ENCODE data around the gene SEC14L1.
"Not testable (repeated sequence)": the region's sequence is repeated elsewhere in the genome, so short reads cannot be mapped to it uniquely, and the experiment has no call there.

The SEC14L1 gene

DNA sequence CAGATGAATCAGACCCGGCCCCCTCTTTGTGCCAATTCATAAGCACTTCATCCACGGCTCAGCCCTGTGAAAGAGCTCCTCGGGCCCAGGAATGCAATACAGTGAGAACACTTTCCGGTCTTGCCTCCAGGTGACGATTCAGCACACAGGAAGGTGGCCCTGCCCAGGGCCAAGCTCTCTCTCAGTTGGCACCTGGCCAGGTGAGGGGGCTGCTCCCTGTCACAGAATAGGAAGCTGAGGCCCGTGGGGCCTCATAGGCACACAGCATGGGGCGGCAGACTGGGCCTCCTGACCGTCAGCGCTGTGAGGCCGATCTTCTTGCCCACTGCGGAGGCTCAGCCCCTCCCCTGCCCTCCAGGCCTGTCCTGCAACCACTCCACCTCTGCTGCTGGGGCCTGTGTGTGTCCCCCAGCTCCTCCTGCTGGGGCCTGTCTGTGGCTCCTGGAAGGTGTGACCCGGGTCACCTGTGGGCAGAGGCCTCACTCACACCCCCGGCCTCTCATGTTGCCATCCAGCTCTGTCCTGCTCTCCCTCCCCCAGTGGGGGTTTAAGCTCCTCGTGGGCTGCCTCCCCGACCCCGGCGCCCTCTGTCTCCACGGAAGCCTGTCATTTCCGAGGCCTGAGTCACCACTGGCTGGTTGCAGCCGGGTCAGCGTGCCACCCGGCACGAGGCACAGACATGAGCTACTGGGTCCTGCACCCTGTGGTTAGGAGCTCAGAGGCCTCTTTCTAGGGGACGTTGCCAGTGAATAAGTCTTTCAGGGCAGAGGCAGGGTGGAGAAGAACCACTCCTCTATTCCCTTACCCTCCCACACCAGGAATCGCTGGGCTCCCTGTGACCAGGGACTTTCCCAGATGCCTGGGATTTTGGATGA is 114.4 kb downstream of the SEC14L1 start:
- Histone ChIP-seq H3K36me3 (no peaks in the 10 kb centered on the region), H3K27me3 (ENCODE audit: insufficient read depth, low read depth, severe bottlenecking) (no peaks in the 10 kb centered on the region), H3K4me3 (ENCODE audit: low read depth, low read length) (no peak overlapping the region), H3K27ac (peak overlapping the region; percentile 33), H3K9me3 (ENCODE audit: severe bottlenecking) (peaks cover 6% of the 10 kb centered on the region)
- TF ChIP-seq, protein P1, sequence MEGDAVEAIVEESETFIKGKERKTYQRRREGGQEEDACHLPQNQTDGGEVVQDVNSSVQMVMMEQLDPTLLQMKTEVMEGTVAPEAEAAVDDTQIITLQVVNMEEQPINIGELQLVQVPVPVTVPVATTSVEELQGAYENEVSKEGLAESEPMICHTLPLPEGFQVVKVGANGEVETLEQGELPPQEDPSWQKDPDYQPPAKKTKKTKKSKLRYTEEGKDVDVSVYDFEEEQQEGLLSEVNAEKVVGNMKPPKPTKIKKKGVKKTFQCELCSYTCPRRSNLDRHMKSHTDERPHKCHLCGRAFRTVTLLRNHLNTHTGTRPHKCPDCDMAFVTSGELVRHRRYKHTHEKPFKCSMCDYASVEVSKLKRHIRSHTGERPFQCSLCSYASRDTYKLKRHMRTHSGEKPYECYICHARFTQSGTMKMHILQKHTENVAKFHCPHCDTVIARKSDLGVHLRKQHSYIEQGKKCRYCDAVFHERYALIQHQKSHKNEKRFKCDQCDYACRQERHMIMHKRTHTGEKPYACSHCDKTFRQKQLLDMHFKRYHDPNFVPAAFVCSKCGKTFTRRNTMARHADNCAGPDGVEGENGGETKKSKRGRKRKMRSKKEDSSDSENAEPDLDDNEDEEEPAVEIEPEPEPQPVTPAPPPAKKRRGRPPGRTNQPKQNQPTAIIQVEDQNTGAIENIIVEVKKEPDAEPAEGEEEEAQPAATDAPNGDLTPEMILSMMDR (IDR thresholded peaks at IDR 0.05; ENCODE audit: low read depth, low read length) = no peak
- DNase-seq = no peak

DNA sequence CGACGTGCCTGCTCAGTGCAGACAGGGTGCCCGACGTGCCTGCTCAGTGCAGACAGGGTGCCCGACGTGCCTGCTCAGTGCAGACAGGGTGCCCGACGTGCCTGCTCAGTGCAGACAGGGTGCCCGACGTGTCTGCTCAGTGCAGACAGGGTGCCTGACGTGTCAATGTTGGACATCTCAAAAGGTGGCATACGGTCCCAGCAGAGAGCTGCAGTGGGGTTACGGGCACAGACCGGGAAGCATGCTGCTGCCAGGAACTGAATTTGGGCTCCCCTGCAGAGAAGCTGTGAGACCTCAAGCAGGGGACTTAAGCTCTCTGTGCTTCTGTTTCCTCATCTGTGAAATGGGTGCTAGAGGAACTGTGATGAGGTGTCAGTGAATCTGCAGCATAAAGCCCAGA is 115.2 kb downstream of the SEC14L1 start:
- not testable (repeated sequence) for H3K27me3 ChIP-seq (ENCODE audit: insufficient read depth, low read depth, severe bottlenecking); H3K4me3 ChIP-seq (ENCODE audit: low read depth, low read length); H3K27ac ChIP-seq; DNase-seq; H3K36me3 ChIP-seq; H3K9me3 ChIP-seq (ENCODE audit: severe bottlenecking)

DNA sequence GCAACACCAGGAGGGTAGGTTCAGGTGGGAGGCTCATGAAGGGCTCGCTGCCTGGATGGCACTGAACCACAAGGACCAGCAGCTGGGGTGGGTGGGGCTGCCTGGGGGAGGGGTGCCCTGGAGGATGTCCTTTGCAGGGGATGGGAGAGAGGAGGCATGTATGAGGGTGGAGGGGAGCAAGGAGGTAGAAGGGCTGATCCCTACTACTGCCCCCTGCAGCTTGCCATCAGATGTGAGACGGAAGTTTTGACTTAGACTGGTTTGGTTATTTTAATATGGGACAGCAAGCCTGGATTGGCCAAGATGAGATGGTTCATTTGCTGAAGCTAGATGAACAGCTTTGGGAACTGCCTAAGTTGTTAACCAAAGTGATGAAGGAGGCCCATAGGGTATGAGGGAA is 115.9 kb downstream of the SEC14L1 start:
- no peak overlapping the region for H3K27ac ChIP-seq
- H3K9me3 ChIP-seq (ENCODE audit: severe bottlenecking) = peaks cover 6% of the 10 kb centered on the region
- no peaks in the 10 kb centered on the region for H3K36me3 ChIP-seq
- H3K4me3 ChIP-seq (ENCODE audit: low read depth, low read length) = no peak overlapping the region
- TF ChIP-seq, protein P1 (IDR thresholded peaks at IDR 0.05; ENCODE audit: low read depth, low read length) = peak; percentile 31; the same call in 1 of the 2 replicates
- no peak for DNase-seq
- no peaks in the 10 kb centered on the region for H3K27me3 ChIP-seq (ENCODE audit: insufficient read depth, low read depth, severe bottlenecking)

DNA sequence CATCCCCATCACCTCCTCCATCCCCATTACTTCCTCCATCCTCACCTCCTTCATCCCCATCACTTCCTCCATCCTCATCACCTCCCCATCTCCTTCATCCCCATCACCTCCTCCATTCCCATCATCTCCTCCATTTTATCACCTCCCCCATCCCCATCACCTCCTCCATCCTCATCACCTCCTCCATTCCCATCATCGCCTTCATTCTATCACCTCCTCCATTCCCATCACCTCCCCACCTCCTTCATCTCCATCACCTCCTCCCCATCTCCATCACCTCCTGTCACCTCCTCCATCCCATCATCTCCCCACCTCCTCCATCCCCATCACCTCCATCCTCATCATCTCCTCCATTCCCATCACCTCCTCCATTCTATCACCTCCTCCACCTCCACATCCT is 116.4 kb downstream of the SEC14L1 start:
- TF ChIP-seq, protein P1 (IDR thresholded peaks at IDR 0.05; ENCODE audit: low read depth, low read length) = no peak
- no peak overlapping the region for H3K4me3 ChIP-seq (ENCODE audit: low read depth, low read length)
- no peak for DNase-seq
- H3K27me3 ChIP-seq (ENCODE audit: insufficient read depth, low read depth, severe bottlenecking) = no peaks in the 10 kb centered on the region
- no peaks in the 10 kb centered on the region for H3K36me3 ChIP-seq
- peaks cover 6% of the 10 kb centered on the region for H3K9me3 ChIP-seq (ENCODE audit: severe bottlenecking)
- H3K27ac ChIP-seq = no peak overlapping the region

DNA sequence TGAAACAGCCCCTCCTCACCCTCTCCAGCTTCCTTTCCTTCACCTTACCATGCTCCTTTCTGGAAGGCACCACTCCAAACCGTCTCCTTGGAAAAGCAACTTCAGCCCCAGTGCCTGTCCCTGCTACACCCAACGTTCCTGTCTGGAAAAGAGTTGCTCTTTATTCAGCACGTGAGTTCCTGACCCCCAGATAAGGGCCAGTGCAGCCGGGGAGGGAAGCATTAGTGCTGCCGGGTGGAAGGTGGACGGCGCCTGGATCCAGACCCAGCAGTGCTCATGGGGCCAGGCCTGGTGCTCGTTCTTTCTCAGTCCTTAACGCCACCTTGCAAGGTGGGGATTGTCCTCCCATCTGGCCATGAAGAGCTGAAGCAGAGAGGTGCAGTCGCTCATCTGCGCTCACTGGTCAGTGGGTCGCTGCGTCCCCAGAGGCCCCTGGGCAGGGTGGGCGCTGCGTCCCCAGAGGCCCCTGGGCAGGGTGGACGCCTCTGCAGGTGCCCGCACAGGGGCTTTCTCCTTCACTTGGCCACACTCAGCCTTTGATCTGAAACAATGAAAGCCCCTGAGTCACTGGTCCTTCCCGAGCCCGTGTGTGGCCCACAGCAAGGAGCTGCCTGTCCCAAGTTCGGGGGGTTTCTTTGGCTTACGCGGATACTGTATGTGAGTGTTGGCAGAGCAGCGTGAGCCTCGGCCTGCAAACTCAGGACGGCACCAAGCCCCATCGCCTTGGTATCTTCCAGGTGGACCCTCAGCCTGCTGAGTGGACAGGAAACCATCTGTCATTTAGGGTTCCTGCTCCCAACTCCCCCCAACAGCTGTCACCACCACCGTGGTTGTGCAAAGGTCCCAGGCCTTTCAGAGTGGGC is 117.1 kb downstream of the SEC14L1 start:
- DNase-seq = no peak
- Histone ChIP-seq H3K4me3 (ENCODE audit: low read depth, low read length) (no peak overlapping the region), H3K9me3 (ENCODE audit: severe bottlenecking) (peaks cover 6% of the 10 kb centered on the region), H3K27ac (no peak overlapping the region), H3K27me3 (ENCODE audit: insufficient read depth, low read depth, severe bottlenecking) (no peaks in the 10 kb centered on the region), H3K36me3 (no peaks in the 10 kb centered on the region)
- TF ChIP-seq, protein P1 (IDR thresholded peaks at IDR 0.05; ENCODE audit: low read depth, low read length) = no peak

DNA sequence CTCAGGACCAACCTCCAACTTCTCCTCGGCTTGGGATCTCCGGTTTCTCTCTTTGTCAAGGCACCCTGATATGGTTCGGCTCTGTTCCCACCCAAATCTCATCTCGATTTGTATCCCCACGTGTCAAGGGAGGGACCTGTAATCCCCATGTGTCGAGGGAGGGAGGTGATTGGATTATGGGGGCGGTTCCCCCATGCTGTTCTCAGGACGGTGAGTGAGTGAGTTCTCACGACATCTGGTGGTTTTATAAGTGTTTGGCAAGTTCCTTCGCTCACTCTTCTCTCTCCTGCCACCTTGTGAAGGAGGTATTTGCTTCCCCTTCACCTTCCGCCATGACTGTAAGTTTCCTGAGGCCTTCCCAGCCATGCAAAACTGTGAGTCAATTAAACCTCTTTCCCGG is 117.9 kb downstream of the SEC14L1 start:
- peaks cover 6% of the 10 kb centered on the region for H3K9me3 ChIP-seq (ENCODE audit: severe bottlenecking)
- peak overlapping the region; percentile 5; the same call in 1 of the 2 replicates for H3K27ac ChIP-seq
- peak; percentile 83 for DNase-seq
- H3K4me3 ChIP-seq (ENCODE audit: low read depth, low read length) = no peak overlapping the region
- H3K27me3 ChIP-seq (ENCODE audit: insufficient read depth, low read depth, severe bottlenecking) = no peaks in the 10 kb centered on the region
- H3K36me3 ChIP-seq = no peaks in the 10 kb centered on the region
- TF ChIP-seq, protein P1 (IDR thresholded peaks at IDR 0.05; ENCODE audit: low read depth, low read length) = 0 out of 2 replicates have a peak, but pooled peaks have one; percentile 30
